Testis (tissue), 3 donors: ENCODE data around the gene TMEM132A. TPM values are rescaled to one million over a fixed set of nuclear protein-coding genes. Genes with fewer than 3 reads are reported as not detected.

ENCODE experiments used
- DNase-seq: peaks from one replicate; pipeline ENCODE4 v3.0.0-alpha.2; 2019
- H3K27ac ChIP-seq, 2 donors: fragments of 200-600 bp; sonication (generic); one replicate each; pipeline ENCODE4 v1.5.1; 2019
- H3K27me3 ChIP-seq: fragments of 200-600 bp; sonication (generic); one replicate; pipeline ENCODE4 v1.5.1; 2019
- H3K36me3 ChIP-seq: fragments of 200-600 bp; sonication (generic); one replicate; pipeline ENCODE4 v1.5.1; 2017; ENCODE audit warnings: low read depth; ENCODE audit errors: missing control alignments
- H3K4me1 ChIP-seq: fragments of 200-600 bp; sonication (generic); one replicate; pipeline ENCODE4 v1.5.1; 2019
- H3K4me3 ChIP-seq, 2 donors: fragments of 200-600 bp; sonication (generic); one replicate each; pipeline ENCODE4 v1.5.1; 2017 to 2019
- H3K9me3 ChIP-seq: fragments of 200-600 bp; sonication (generic); one replicate; pipeline ENCODE4 v1.5.1; 2017
- CTCF ChIP-seq, 3 experiments: fragments of 450-650 bp in 2 of 3; fragments of 200-600 bp in 1 of 3; sonication (generic) in 1 of 3; IDR thresholded peaks; one replicate each; pipeline ENCODE4 v1.5.1; 2016 to 2019; ENCODE audit warnings: antibody characterized with exemption in 3 of 3, mild to moderate bottlenecking in 2 of 3, moderate library complexity in 1 of 3
- POLR2A ChIP-seq: fragments of 450-650 bp; IDR thresholded peaks from one replicate; pipeline ENCODE4 v1.6.1; 2017; ENCODE audit warnings: antibody characterized with exemption, mild to moderate bottlenecking, moderate library complexity
- WGBS, 2 donors: methylation state at CpG; one replicate each; pipeline ENCODE4 v1.1.5; 2018; 5-methylcytosine and 5-hydroxymethylcytosine counted together
- intact Hi-C: fragments of 100-400 bp; cut with DNase I; formaldehyde crosslinking; loops from one replicate; pipeline ENCODE4 v1.15.1; 2023; ENCODE audit warnings: low total_unique reads
- polyA plus RNA-seq: library from polyadenylated mRNA; stranded (reverse); fragments of 350-450 nt; fragmentation: Illumina TruSeq; extraction: RNeasy Lipid Tissue Mini Kit (QIAGEN cat#74804); gene quantifications from one replicate; pipeline ENCODE4 v1.2.3, GENCODE V29; 2014; ENCODE audit warnings: low read depth, low replicate concordance; ENCODE audit not compliant: insufficient read depth
- total RNA-seq, 2 donors: library from RNA; depleted of rRNA; stranded (reverse); fragments of >200 nt; gene quantifications; one replicate each; pipeline ENCODE4 v1.2.3, GENCODE V29; 2016

Gene TMEM132A
- total and polyA plus RNA-seq, 3 donors from 2014 or later: 17.8 to 39.0 (median 21.7) TPM

- Histone ChIP-seq H3K9me3 (no peaks in the 10 kb centered on the region), H3K36me3 (no peaks in the 10 kb centered on the region), H3K4me3 (no peak overlapping the region), H3K27me3 (no peaks in the 10 kb centered on the region), H3K4me1 (no peaks in the 10 kb centered on the region), H3K27ac (no peak overlapping the region)
- intact Hi-C loops: no loop called here
- no peak for TF ChIP-seq CTCF (IDR thresholded peaks at IDR 0.05)
- no peak for TF ChIP-seq POLR2A
- 85 to 87% methylated on average over 9 of the region's 9 CpGs for WGBS, 2 donors
- DNase-seq: no peak
Observed at GRCh38 chr11:60938500-60938899, 14.2 kb downstream of the TMEM132A start.

GRCh38 chr11:60939301-60939700 lies 15.0 kb downstream of the TMEM132A start:
- no peaks in the 10 kb centered on the region for H3K27me3 ChIP-seq
- no peaks in the 10 kb centered on the region for H3K36me3 ChIP-seq
- H3K9me3 ChIP-seq: no peaks in the 10 kb centered on the region
- no peak overlapping the region for H3K4me3 ChIP-seq
- 87 to 91% methylated on average over 7 of the region's 7 CpGs for WGBS, 2 donors
- no peak for DNase-seq
- H3K27ac ChIP-seq: no peak overlapping the region
- intact Hi-C loops: no loop called here
- no peak for TF ChIP-seq CTCF (IDR thresholded peaks at IDR 0.05)
- no peak for TF ChIP-seq POLR2A
- H3K4me1 ChIP-seq: no peaks in the 10 kb centered on the region

- 64 to 67% methylated on average over 2 of the region's 2 CpGs for WGBS, 2 donors
- no peaks in the 10 kb centered on the region for H3K27me3 ChIP-seq
- no peaks in the 10 kb centered on the region for H3K9me3 ChIP-seq
- no peak for DNase-seq
- intact Hi-C loops: no loop called here
- H3K27ac ChIP-seq: no peak overlapping the region
- H3K36me3 ChIP-seq: no peaks in the 10 kb centered on the region
- no peaks in the 10 kb centered on the region for H3K4me1 ChIP-seq
- TF ChIP-seq POLR2A (no peak), CTCF (IDR thresholded peaks at IDR 0.05) (no peak)
- H3K4me3 ChIP-seq: no peak overlapping the region
Observed at GRCh38 chr11:60939855-60940254, 15.6 kb downstream of the TMEM132A start.

GRCh38 chr11:60941371-60942119 lies 17.3 kb downstream of the TMEM132A start:
- 84 to 87% methylated on average over 2 to 6 of the region's 6 CpGs for WGBS, 2 donors
- intact Hi-C loops: no loop called here
- Histone ChIP-seq H3K9me3 (no peaks in the 10 kb centered on the region), H3K36me3 (no peaks in the 10 kb centered on the region), H3K4me1 (no peaks in the 10 kb centered on the region), H3K27me3 (no peaks in the 10 kb centered on the region), H3K27ac (no peak overlapping the region), H3K4me3 (no peak overlapping the region)
- DNase-seq: no peak
- TF ChIP-seq CTCF (IDR thresholded peaks at IDR 0.05): no peak
- no peak for TF ChIP-seq POLR2A

- no peaks in the 10 kb centered on the region for H3K9me3 ChIP-seq
- H3K27me3 ChIP-seq: no peaks in the 10 kb centered on the region
- intact Hi-C loops: no loop called here
- TF ChIP-seq POLR2A (no peak), CTCF (IDR thresholded peaks at IDR 0.05) (no peak)
- no peaks in the 10 kb centered on the region for H3K4me1 ChIP-seq
- H3K36me3 ChIP-seq: no peaks in the 10 kb centered on the region
- no peak overlapping the region for H3K27ac ChIP-seq
- WGBS, 2 donors: 81 to 98% methylated on average over 4 of the region's 4 CpGs
- no peak for DNase-seq
- H3K4me3 ChIP-seq: no peak overlapping the region
Observed at GRCh38 chr11:60942219-60942618, 18.0 kb downstream of the TMEM132A start.
